HUES64 (cell line): ENCODE data around the gene NFKB2.
A peak's percentile ranks its signal among the peaks of the same experiment; 100 is the strongest.

Experiments
- H3K27ac ChIP-seq: 2 replicates; pipeline ENCODE4 v1.7.0; 2013; ENCODE audit warnings: low read depth, low read length, inconsistent platforms
- H3K27me3 ChIP-seq: 2 replicates; pipeline ENCODE4 v1.6.1; 2013; ENCODE audit warnings: mild to moderate bottlenecking, low read length; ENCODE audit not compliant: insufficient read depth
- H3K36me3 ChIP-seq: 2 replicates; pipeline ENCODE4 v1.6.1; 2013; ENCODE audit warnings: mild to moderate bottlenecking, low read length; ENCODE audit not compliant: insufficient read depth
- H3K4me1 ChIP-seq: 2 replicates; pipeline ENCODE4 v1.6.1; 2013; ENCODE audit warnings: mild to moderate bottlenecking, low read length, moderate library complexity; ENCODE audit not compliant: insufficient read depth
- H3K4me3 ChIP-seq: 2 replicates; pipeline ENCODE4 v1.5.1; 2013; ENCODE audit warnings: mild to moderate bottlenecking, low read length, moderate library complexity
- H3K9ac ChIP-seq: 2 replicates; pipeline ENCODE4 v1.6.1; 2013; ENCODE audit warnings: mild to moderate bottlenecking, low read depth, low read length
- H3K9me3 ChIP-seq: 2 replicates; pipeline ENCODE4 v1.6.1; 2013; ENCODE audit warnings: low read depth, low read length; ENCODE audit not compliant: insufficient read depth
- WGBS: fragments of 150-250, 120-280 bp; methylation state at CpG from one replicate; pipeline ENCODE4 v1.1.7; 2013; ENCODE audit warnings: missing lambda C conversion rate; 5-methylcytosine and 5-hydroxymethylcytosine counted together

The NFKB2 gene

GRCh38 chr10:102424916-102425315, 29.4 kb downstream of the NFKB2 start:
- no peak overlapping the region for H3K9ac ChIP-seq

GRCh38 chr10:102425444-102425843, 29.9 kb downstream of the NFKB2 start:
- Histone ChIP-seq H3K9me3 (no peaks in the 10 kb centered on the region), H3K36me3 (peaks cover 17% of the 10 kb centered on the region), H3K4me3 (no peak overlapping the region), H3K9ac (no peak overlapping the region), H3K27me3 (peaks cover 9% of the 10 kb centered on the region), H3K27ac (no peak overlapping the region), H3K4me1 (peaks cover 6% of the 10 kb centered on the region)
- 80% methylated on average over 1 of the region's 1 CpG for WGBS

More at GRCh38 chr10:102424916-102425315, 29.4 kb downstream of the NFKB2 start:
- no peak overlapping the region for H3K27ac ChIP-seq
- no peaks in the 10 kb centered on the region for H3K9me3 ChIP-seq
- peaks cover 17% of the 10 kb centered on the region for H3K36me3 ChIP-seq
- 86% methylated on average over 6 of the region's 6 CpGs for WGBS
- H3K4me1 ChIP-seq, result peaks cover 6% of the 10 kb centered on the region
- no peak overlapping the region for H3K4me3 ChIP-seq
- peaks cover 9% of the 10 kb centered on the region for H3K27me3 ChIP-seq

GRCh38 chr10:102426803-102427287, 31.3 kb downstream of the NFKB2 start:
- H3K4me3 ChIP-seq, result no peak overlapping the region
- no peak overlapping the region for H3K9ac ChIP-seq
- H3K9me3 ChIP-seq, result no peaks in the 10 kb centered on the region
- WGBS, result 90% methylated on average over 7 of the region's 7 CpGs
- H3K27ac ChIP-seq, result no peak overlapping the region
- H3K27me3 ChIP-seq, result peaks cover 8% of the 10 kb centered on the region
- H3K36me3 ChIP-seq, result peaks cover 17% of the 10 kb centered on the region
- peaks cover 10% of the 10 kb centered on the region for H3K4me1 ChIP-seq

GRCh38 chr10:102429468-102429867, 34.0 kb downstream of the NFKB2 start:
- H3K4me1 ChIP-seq, result peaks cover 4% of the 10 kb centered on the region; the same call in 1 of the 2 replicates
- no peak overlapping the region for H3K4me3 ChIP-seq
- no peaks in the 10 kb centered on the region for H3K9me3 ChIP-seq
- peaks cover 16% of the 10 kb centered on the region for H3K27me3 ChIP-seq
- peaks cover 2% of the 10 kb centered on the region; the same call in 1 of the 2 replicates for H3K36me3 ChIP-seq
- no peak overlapping the region for H3K27ac ChIP-seq
- WGBS, result 86% methylated on average over 8 of the region's 8 CpGs
- no peak overlapping the region for H3K9ac ChIP-seq

GRCh38 chr10:102431452-102432124, 36.1 kb downstream of the NFKB2 start:
- H3K4me3 ChIP-seq, result peak overlapping the region; percentile 86
- H3K27me3 ChIP-seq, result peaks cover 36% of the 10 kb centered on the region
- H3K4me1 ChIP-seq, result peaks cover 10% of the 10 kb centered on the region; the same call in 1 of the 2 replicates
- H3K9me3 ChIP-seq, result no peaks in the 10 kb centered on the region
- 34% methylated on average over 4 of the region's 4 CpGs for WGBS
- no peaks in the 10 kb centered on the region for H3K36me3 ChIP-seq
- H3K27ac ChIP-seq, result peak overlapping the region; percentile 73
- peak overlapping the region; percentile 80 for H3K9ac ChIP-seq

GRCh38 chr10:102432162-102432950, 36.9 kb downstream of the NFKB2 start, which contains the start of gene CUEDC2:
Gene CUEDC2 (minus strand): TSS chr10:102432574. CDS start chr10:102425188, 7,386 bp downstream.
- WGBS, result 1% methylated on average over 47 of the region's 52 CpGs

GRCh38 chr10:102433619-102434046, 38.1 kb downstream of the NFKB2 start:
- Histone ChIP-seq H3K27ac (no peak overlapping the region), H3K4me1 (peaks cover 10% of the 10 kb centered on the region; the same call in 1 of the 2 replicates), H3K9me3 (no peaks in the 10 kb centered on the region), H3K4me3 (no peak overlapping the region), H3K9ac (no peak overlapping the region), H3K36me3 (no peaks in the 10 kb centered on the region), H3K27me3 (peaks cover 39% of the 10 kb centered on the region)
- WGBS, result 64% methylated on average over 5 of the region's 5 CpGs

More at GRCh38 chr10:102432162-102432950, 36.9 kb downstream of the NFKB2 start, which contains the start of gene CUEDC2:
- Histone ChIP-seq H3K36me3 (no peaks in the 10 kb centered on the region), H3K4me3 (peak within 1 kb of the TSS; percentile 86), H3K9me3 (no peaks in the 10 kb centered on the region), H3K9ac (peak within 1 kb of the TSS; percentile 80), H3K27me3 (peaks cover 39% of the 10 kb centered on the region), H3K27ac (peak within 1 kb of the TSS; percentile 73), H3K4me1 (peaks cover 10% of the 10 kb centered on the region; the same call in 1 of the 2 replicates)

GRCh38 chr10:102434394-102435132, 39.1 kb downstream of the NFKB2 start:
- H3K27ac ChIP-seq, result no peak overlapping the region
- peaks cover 10% of the 10 kb centered on the region; the same call in 1 of the 2 replicates for H3K4me1 ChIP-seq
- no peak overlapping the region for H3K9ac ChIP-seq
- no peaks in the 10 kb centered on the region for H3K36me3 ChIP-seq
- H3K4me3 ChIP-seq, result peak overlapping the region; percentile 37; the same call in 1 of the 2 replicates
- 16% methylated on average over 6 of the region's 9 CpGs for WGBS
- H3K9me3 ChIP-seq, result no peaks in the 10 kb centered on the region
- H3K27me3 ChIP-seq, result peaks cover 39% of the 10 kb centered on the region

- Histone ChIP-seq H3K27ac (no peak overlapping the region), H3K4me3 (peak overlapping the region; percentile 37), H3K9me3 (no peaks in the 10 kb centered on the region), H3K9ac (no peak overlapping the region), H3K36me3 (no peaks in the 10 kb centered on the region), H3K4me1 (peaks cover 10% of the 10 kb centered on the region; the same call in 1 of the 2 replicates), H3K27me3 (peaks cover 39% of the 10 kb centered on the region)
- 7% methylated on average over 5 of the region's 5 CpGs for WGBS
Observed at GRCh38 chr10:102435133-102435497, 39.6 kb downstream of the NFKB2 start.

- 9% methylated on average over 10 of the region's 14 CpGs for WGBS
- no peak overlapping the region for H3K27ac ChIP-seq
- peaks cover 10% of the 10 kb centered on the region; the same call in 1 of the 2 replicates for H3K4me1 ChIP-seq
- H3K27me3 ChIP-seq, result peaks cover 39% of the 10 kb centered on the region
- H3K9ac ChIP-seq, result no peak overlapping the region
- no peaks in the 10 kb centered on the region for H3K9me3 ChIP-seq
- H3K36me3 ChIP-seq, result no peaks in the 10 kb centered on the region
- H3K4me3 ChIP-seq, result peak overlapping the region; percentile 37
Observed at GRCh38 chr10:102435529-102436233, 40.2 kb downstream of the NFKB2 start.
